AG09309 (cell line): ENCODE measurements around the gene LARGE1.

Experiments used
- DNase-seq: peaks from one replicate; pipeline ENCODE4 v3.0.0-alpha.2; 2010; ENCODE audit warnings: low read depth
- H3K4me3 ChIP-seq: 2 replicates; pipeline ENCODE4 v1.5.1; 2011; ENCODE audit warnings: mild to moderate bottlenecking, low read depth, low read length, moderate library complexity; ENCODE audit not compliant: control insufficient read depth
- CTCF ChIP-seq: IDR thresholded peaks from 2 replicates; pipeline ENCODE4 v1.5.1; 2011; ENCODE audit warnings: mild to moderate bottlenecking, low read depth, low read length, inconsistent platforms; ENCODE audit not compliant: insufficient read depth, control insufficient read depth; ENCODE audit errors: missing control alignments

Gene LARGE1

GRCh38 chr22:33922349-33922681 is 2.0 kb upstream of the LARGE1 start:
- H3K4me3 ChIP-seq: peak overlapping the region; percentile 66
- TF ChIP-seq CTCF: no peak
- DNase-seq: no peak

GRCh38 chr22:33921525-33922348 is 1.5 kb upstream of the LARGE1 start:
- no peak for TF ChIP-seq CTCF
- no peak for DNase-seq
- H3K4me3 ChIP-seq: peak overlapping the region; percentile 66

GRCh38 chr22:33920927-33921524 is 750 bp upstream of the LARGE1 start:
- H3K4me3 ChIP-seq: peak overlapping the region; percentile 66
- TF ChIP-seq CTCF: no peak
- DNase-seq: peak; percentile 82

- no peak for DNase-seq
These were observed 682 bp downstream of the LARGE1 start for GRCh38 chr22:33919391-33920196.

GRCh38 chr22:33918676-33919365 is 1.5 kb downstream of the LARGE1 start:
- no peak overlapping the region for H3K4me3 ChIP-seq
- TF ChIP-seq CTCF: no peak
- no peak for DNase-seq

More at GRCh38 chr22:33919391-33920196, 682 bp downstream of the LARGE1 start:
- TF ChIP-seq CTCF: no peak
- peak overlapping the region; percentile 58 for H3K4me3 ChIP-seq

GRCh38 chr22:33917744-33918406 is 2.4 kb downstream of the LARGE1 start:
- DNase-seq: no peak
- peak; percentile 21 for TF ChIP-seq CTCF
- no peak overlapping the region for H3K4me3 ChIP-seq
